ENCODE measurements around the gene OR4E1.
"Not testable (repeated sequence)": the region's sequence is repeated elsewhere in the genome, so short reads cannot be mapped to it uniquely, and the experiment has no call there.

The OR4E1 gene

GRCh38 chr14:21647380-21647779 lies 26.2 kb downstream of the OR4E1 start:
- H3K9ac ChIP-seq (ENCODE audit: low read depth, low read length): no peak overlapping the region
- H3K4me1 ChIP-seq (ENCODE audit: control insufficient read depth, insufficient read depth, low read length): peaks cover 11% of the 10 kb centered on the region
- H3K9me3 ChIP-seq (ENCODE audit: control insufficient read depth, insufficient read depth, low read length): no peaks in the 10 kb centered on the region
- no peaks in the 10 kb centered on the region for H3K27me3 ChIP-seq (ENCODE audit: control insufficient read depth, insufficient read depth, low read length)
- no peak overlapping the region for H3K4me3 ChIP-seq (ENCODE audit: low read depth, low read length)
- H3K36me3 ChIP-seq (ENCODE audit: control insufficient read depth, insufficient read depth, low read length): no peaks in the 10 kb centered on the region

GRCh38 chr14:21643407-21643806 lies 30.2 kb downstream of the OR4E1 start:
- Histone ChIP-seq H3K27me3 (ENCODE audit: control insufficient read depth, insufficient read depth, low read length) (no peaks in the 10 kb centered on the region), H3K4me3 (ENCODE audit: low read depth, low read length) (no peak overlapping the region), H3K36me3 (ENCODE audit: control insufficient read depth, insufficient read depth, low read length) (no peaks in the 10 kb centered on the region), H3K4me1 (ENCODE audit: control insufficient read depth, insufficient read depth, low read length) (peaks cover 9% of the 10 kb centered on the region), H3K9me3 (ENCODE audit: control insufficient read depth, insufficient read depth, low read length) (no peaks in the 10 kb centered on the region), H3K9ac (ENCODE audit: low read depth, low read length) (no peak overlapping the region)

- H3K4me1 ChIP-seq (ENCODE audit: control insufficient read depth, insufficient read depth, low read length): peaks cover 9% of the 10 kb centered on the region
- H3K36me3 ChIP-seq (ENCODE audit: control insufficient read depth, insufficient read depth, low read length): no peaks in the 10 kb centered on the region
- no peaks in the 10 kb centered on the region for H3K9me3 ChIP-seq (ENCODE audit: control insufficient read depth, insufficient read depth, low read length)
- no peaks in the 10 kb centered on the region for H3K27me3 ChIP-seq (ENCODE audit: control insufficient read depth, insufficient read depth, low read length)
- no peak overlapping the region for H3K4me3 ChIP-seq (ENCODE audit: low read depth, low read length)
- no peak overlapping the region for H3K9ac ChIP-seq (ENCODE audit: low read depth, low read length)
These were observed 30.9 kb downstream of the OR4E1 start for GRCh38 chr14:21642683-21643082.

- Histone ChIP-seq H3K4me1 (ENCODE audit: control insufficient read depth, insufficient read depth, low read length) (no peaks in the 10 kb centered on the region), H3K9ac (ENCODE audit: low read depth, low read length) (no peak within 1 kb of the TSS), H3K36me3 (ENCODE audit: control insufficient read depth, insufficient read depth, low read length) (no peaks in the 10 kb centered on the region), H3K9me3 (ENCODE audit: control insufficient read depth, insufficient read depth, low read length) (no peaks in the 10 kb centered on the region), H3K4me3 (ENCODE audit: low read depth, low read length) (no peak within 1 kb of the TSS), H3K27me3 (ENCODE audit: control insufficient read depth, insufficient read depth, low read length) (no peaks in the 10 kb centered on the region)
These were observed 38.8 kb downstream of the OR4E1 start, which contains the start of gene OR10G2 for GRCh38 chr14:21634840-21635239. TSS of gene OR10G2 (minus strand) at chr14:21634940. CDS start at chr14:21634842, 98 bp downstream.

- Histone ChIP-seq H3K4me1 (ENCODE audit: control insufficient read depth, insufficient read depth, low read length) (no peaks in the 10 kb centered on the region), H3K4me3 (ENCODE audit: low read depth, low read length) (no peak overlapping the region), H3K36me3 (ENCODE audit: control insufficient read depth, insufficient read depth, low read length) (no peaks in the 10 kb centered on the region), H3K9me3 (ENCODE audit: control insufficient read depth, insufficient read depth, low read length) (no peaks in the 10 kb centered on the region), H3K27me3 (ENCODE audit: control insufficient read depth, insufficient read depth, low read length) (no peaks in the 10 kb centered on the region), H3K9ac (ENCODE audit: low read depth, low read length) (no peak overlapping the region)
These were observed 42.5 kb downstream of the OR4E1 start for GRCh38 chr14:21631084-21631483.

GRCh38 chr14:21630503-21630902 lies 43.1 kb downstream of the OR4E1 start:
- H3K9ac ChIP-seq (ENCODE audit: low read depth, low read length); H3K9me3 ChIP-seq (ENCODE audit: control insufficient read depth, insufficient read depth, low read length); H3K27me3 ChIP-seq (ENCODE audit: control insufficient read depth, insufficient read depth, low read length); H3K36me3 ChIP-seq (ENCODE audit: control insufficient read depth, insufficient read depth, low read length); H3K4me3 ChIP-seq (ENCODE audit: low read depth, low read length); H3K4me1 ChIP-seq (ENCODE audit: control insufficient read depth, insufficient read depth, low read length): not testable (repeated sequence)

GRCh38 chr14:21626491-21627230 lies 47.0 kb downstream of the OR4E1 start:
- Histone ChIP-seq H3K4me1 (ENCODE audit: control insufficient read depth, insufficient read depth, low read length) (no peaks in the 10 kb centered on the region), H3K27me3 (ENCODE audit: control insufficient read depth, insufficient read depth, low read length) (no peaks in the 10 kb centered on the region)

More at GRCh38 chr14:21626491-21627230, 47.0 kb downstream of the OR4E1 start:
- H3K9ac ChIP-seq (ENCODE audit: low read depth, low read length): no peak overlapping the region
- no peaks in the 10 kb centered on the region for H3K9me3 ChIP-seq (ENCODE audit: control insufficient read depth, insufficient read depth, low read length)
- H3K4me3 ChIP-seq (ENCODE audit: low read depth, low read length): no peak overlapping the region
- H3K36me3 ChIP-seq (ENCODE audit: control insufficient read depth, insufficient read depth, low read length): no peaks in the 10 kb centered on the region

Measured in iPS-15b (cell line).